SK-N-SH (cell line): ENCODE data around the gene LMTK2. TPM values are rescaled to one million over a fixed set of nuclear protein-coding genes. Genes with fewer than 3 reads are reported as not detected.

Source experiments
- CTCF ChIA-PET: fragments of 300-600, 350-600 bp; formaldehyde crosslinking; extraction: SDS; loops from one replicate; lab custom pipeline; 2021; lab: Yijun Ruan, JAX
- POLR2A ChIA-PET: fragments of 350-600 bp; sonication (Branson Sonifier 250); formaldehyde crosslinking; extraction: SDS; loops from one replicate; lab custom pipeline; 2020; ENCODE audit warnings: antibody characterized with exemption, inconsistent platforms; lab: Yijun Ruan, JAX
- DNase-seq: peaks from one replicate; pipeline ENCODE4 v3.0.0; 2012
- H2AFZ ChIP-seq: fragments of 200-600 bp; sonication (generic); 2 replicates; pipeline ENCODE4 v1.8.1; 2016; ENCODE audit warnings: antibody characterized with exemption, mild to moderate bottlenecking, low read depth
- H3F3A ChIP-seq: fragments of 200-600 bp; sonication (generic); replicated peaks from 2 replicates; pipeline ENCODE3; 2016; ENCODE audit warnings: antibody characterized with exemption, mild to moderate bottlenecking; ENCODE audit not compliant: insufficient read depth
- H3K27ac ChIP-seq, 2 experiments: fragments of 200-500 bp in 1 of 2; fragments of 200-600 bp in 1 of 2; sonication (Bioruptor generic) in 1 of 2; sonication (generic), shearing (Covaris generic) in 1 of 2; 2 replicates each; pipeline versions ENCODE4 v1.5.1 to v1.6.1; 2014 to 2016; ENCODE audit warnings: low read depth in 2 of 2, inconsistent platforms in 1 of 2, low read length in 1 of 2, mild to moderate bottlenecking in 1 of 2, mixed read lengths in 1 of 2
- H3K27me3 ChIP-seq: fragments of 200-600 bp; sonication (generic), shearing (Covaris generic); 2 replicates; pipeline ENCODE4 v1.6.1; 2016; ENCODE audit warnings: mixed run types; ENCODE audit not compliant: insufficient read depth
- H3K36me3 ChIP-seq, 2 experiments: fragments of 200-500 bp in 1 of 2; fragments of 200-600 bp in 1 of 2; sonication (Bioruptor generic) in 1 of 2; sonication (generic) in 1 of 2; replicated peaks in 1 of 2; 2 replicates each; pipeline versions ENCODE3 to v1.5.1; 2014 to 2016; ENCODE audit warnings: low read length in 1 of 2, mild to moderate bottlenecking in 1 of 2; ENCODE audit not compliant: insufficient read depth in 2 of 2, control insufficient read depth in 1 of 2
- H3K4me1 ChIP-seq, 2 experiments: fragments of 200-500 bp in 1 of 2; fragments of 200-600 bp in 1 of 2; sonication (Bioruptor generic) in 1 of 2; sonication (generic), shearing (Covaris generic) in 1 of 2; 2 replicates each; pipeline versions ENCODE4 v1.5.1 to v1.6.1; 2014 to 2016; ENCODE audit warnings: low read depth in 1 of 2, low read length in 1 of 2, mixed run types in 1 of 2; ENCODE audit not compliant: insufficient read depth in 2 of 2, control insufficient read depth in 1 of 2
- H3K4me2 ChIP-seq: fragments of 200-600 bp; sonication (generic), shearing (Covaris generic); 2 replicates; pipeline ENCODE4 v1.6.1; 2017; ENCODE audit warnings: mixed run types
- H3K4me3 ChIP-seq, 2 experiments: fragments of 200-500 bp in 1 of 2; fragments of 200-600 bp in 1 of 2; sonication (Bioruptor generic) in 1 of 2; sonication (generic), shearing (Covaris generic) in 1 of 2; 2 replicates each; pipeline versions ENCODE4 v1.5.1 to v1.8.1; 2014 to 2016; ENCODE audit warnings: low read depth in 2 of 2, inconsistent platforms in 1 of 2, low read length in 1 of 2, mild to moderate bottlenecking in 1 of 2, mixed read lengths in 1 of 2, moderate library complexity in 1 of 2
- H3K79me2 ChIP-seq: fragments of 200-600 bp; sonication (generic); 2 replicates; pipeline ENCODE4 v1.8.1; 2017; ENCODE audit warnings: mild to moderate bottlenecking; ENCODE audit not compliant: insufficient read depth
- H3K9ac ChIP-seq: fragments of 200-600 bp; sonication (generic); 2 replicates; pipeline ENCODE4 v1.6.1; 2017; ENCODE audit warnings: mixed run types
- H3K9me2 ChIP-seq: fragments of 200-600 bp; sonication (generic); 2 replicates; pipeline ENCODE4 v1.6.1; 2017; ENCODE audit warnings: mixed run types
- H3K9me3 ChIP-seq: fragments of 200-600 bp; sonication (generic); 2 replicates; pipeline ENCODE4 v1.6.1; 2017; ENCODE audit warnings: mixed run types, mild to moderate bottlenecking, moderate library complexity
- H4K20me1 ChIP-seq: fragments of 200-600 bp; sonication (generic); 2 replicates; pipeline ENCODE4 v1.6.1; 2017; ENCODE audit warnings: mild to moderate bottlenecking, mixed run types; ENCODE audit not compliant: insufficient read depth
- CHD2 ChIP-seq: fragments of 150-350 bp; IDR thresholded peaks from 2 replicates; pipeline ENCODE4 v1.6.1; 2018; ENCODE audit warnings: low read length; ENCODE audit not compliant: partially characterized antibody
- ELF1 ChIP-seq: IDR thresholded peaks from 2 replicates; pipeline ENCODE4 v1.4.0; 2012
- EP300 ChIP-seq, 2 experiments: IDR thresholded peaks; 2 replicates each; pipeline versions ENCODE4 v1.4.0 to v1.6.1; 2012; ENCODE audit warnings: borderline replicate concordance in 1 of 2, low read depth in 1 of 2, low read length in 1 of 2
- EZH2phosphoT487 ChIP-seq: fragments of 200-600 bp; sonication (generic); IDR thresholded peaks from 2 replicates; pipeline ENCODE4 v1.6.1; 2017; ENCODE audit warnings: low read depth, mixed run types, mild to moderate bottlenecking, antibody characterized with exemption, moderate library complexity, borderline replicate concordance
- FOXM1 ChIP-seq: IDR thresholded peaks from 2 replicates; pipeline ENCODE4 v1.4.0; 2012; ENCODE audit warnings: low read depth, mild to moderate bottlenecking
- GATA2 ChIP-seq: sonication (generic); formaldehyde crosslinking; IDR thresholded peaks from 2 replicates; pipeline ENCODE4 v1.5.0; 2020; ENCODE audit warnings: mild to moderate bottlenecking, missing genetic modification reagents
- MXI1 ChIP-seq: IDR thresholded peaks from 2 replicates; pipeline ENCODE4 v1.6.1; 2012; ENCODE audit warnings: mild to moderate bottlenecking, low read depth, low read length, improper control_type of control experiment
- NRF1 ChIP-seq: IDR thresholded peaks from 2 replicates; pipeline ENCODE4 v1.6.1; 2012; ENCODE audit warnings: low read depth, mild to moderate bottlenecking, low read length
- RAD21 ChIP-seq: IDR thresholded peaks from 2 replicates; pipeline ENCODE4 v1.6.1; 2012; ENCODE audit warnings: mild to moderate bottlenecking, low read length
- RXRA ChIP-seq: IDR thresholded peaks from 2 replicates; pipeline ENCODE4 v1.4.0; 2012; ENCODE audit warnings: low read depth, mild to moderate bottlenecking, borderline replicate concordance
- SMC3 ChIP-seq: IDR thresholded peaks from 2 replicates; pipeline ENCODE4 v1.6.1; 2012; ENCODE audit warnings: low read depth, low read length, improper control_type of control experiment
- TCF12 ChIP-seq: IDR thresholded peaks from 2 replicates; pipeline ENCODE4 v1.4.0; 2012
- USF1 ChIP-seq: IDR thresholded peaks from 2 replicates; pipeline ENCODE4 v1.4.0; 2012; ENCODE audit warnings: low read depth, borderline replicate concordance
- WGBS: methylation state at CpG from one replicate; pipeline ENCODE4 v1.1.6; 2017; ENCODE audit warnings: low lambda C conversion rate; 5-methylcytosine and 5-hydroxymethylcytosine counted together
- polyA plus RNA-seq, 3 experiments: library from polyadenylated mRNA; depleted of rRNA; stranded (reverse); fragments of >200 nt; gene quantifications; 2 replicates each; pipeline ENCODE4 v1.2.3, GENCODE V29; 2012
- TF ChIP-seq, protein P1 (sequence below): IDR thresholded peaks from 2 replicates; pipeline ENCODE4 v1.6.1; 2012; ENCODE audit warnings: mild to moderate bottlenecking, low read depth, low read length, moderate library complexity
- TF ChIP-seq, protein P2 (sequence below): IDR thresholded peaks from 2 replicates; pipeline ENCODE4 v1.4.0; 2012; ENCODE audit warnings: low read depth

LMTK2 gene
- polyA plus RNA-seq, 1 of the 3 experiments (the other 2 are of a cell fraction) = 9.0 TPM

GRCh38 chr7:98180751-98181150 lies 74.1 kb downstream of the LMTK2 start:
- POLR2A ChIA-PET = no interaction called here
- Histone ChIP-seq H3K4me1 (no peaks in the 10 kb centered on the region), H3K9ac (no peak overlapping the region), H4K20me1 (no peaks in the 10 kb centered on the region), H2AFZ (no peak overlapping the region), H3K9me3 (no peaks in the 10 kb centered on the region), H3K9me2 (no peaks in the 10 kb centered on the region), H3F3A (peaks cover 10% of the 10 kb centered on the region), H3K4me2 (no peak overlapping the region), H3K27ac (no peak overlapping the region), H3K79me2 (no peaks in the 10 kb centered on the region), H3K36me3 (peaks cover 0 to 25% of the 10 kb centered on the region in 2 experiments), H3K27me3 (no peaks in the 10 kb centered on the region), H3K4me3 (no peak overlapping the region)
- CTCF ChIA-PET = interaction anchor here (0.7 to 10.5 kb wide), 5 partner anchors 11 to 159 kb away, joined by 3 to 133 read pairs (median 5); no protein-coding TSS in a partner anchor
- 96% methylated on average over 8 of the region's 8 CpGs for WGBS
- no peak for DNase-seq
- TF ChIP-seq GATA2 (no peak), TCF12 (no peak), EZH2phosphoT487 (no peak), SMC3 (no peak), RXRA (no peak), EP300 (IDR thresholded peaks at IDR 0.05; ENCODE audit: borderline replicate concordance in 1 of 2, low read depth in 1 of 2, low read length in 1 of 2) (no peak), MXI1 (no peak), FOXM1 (no peak), RAD21 (no peak), NRF1 (no peak), ELF1 (no peak)
- TF ChIP-seq, protein P1, sequence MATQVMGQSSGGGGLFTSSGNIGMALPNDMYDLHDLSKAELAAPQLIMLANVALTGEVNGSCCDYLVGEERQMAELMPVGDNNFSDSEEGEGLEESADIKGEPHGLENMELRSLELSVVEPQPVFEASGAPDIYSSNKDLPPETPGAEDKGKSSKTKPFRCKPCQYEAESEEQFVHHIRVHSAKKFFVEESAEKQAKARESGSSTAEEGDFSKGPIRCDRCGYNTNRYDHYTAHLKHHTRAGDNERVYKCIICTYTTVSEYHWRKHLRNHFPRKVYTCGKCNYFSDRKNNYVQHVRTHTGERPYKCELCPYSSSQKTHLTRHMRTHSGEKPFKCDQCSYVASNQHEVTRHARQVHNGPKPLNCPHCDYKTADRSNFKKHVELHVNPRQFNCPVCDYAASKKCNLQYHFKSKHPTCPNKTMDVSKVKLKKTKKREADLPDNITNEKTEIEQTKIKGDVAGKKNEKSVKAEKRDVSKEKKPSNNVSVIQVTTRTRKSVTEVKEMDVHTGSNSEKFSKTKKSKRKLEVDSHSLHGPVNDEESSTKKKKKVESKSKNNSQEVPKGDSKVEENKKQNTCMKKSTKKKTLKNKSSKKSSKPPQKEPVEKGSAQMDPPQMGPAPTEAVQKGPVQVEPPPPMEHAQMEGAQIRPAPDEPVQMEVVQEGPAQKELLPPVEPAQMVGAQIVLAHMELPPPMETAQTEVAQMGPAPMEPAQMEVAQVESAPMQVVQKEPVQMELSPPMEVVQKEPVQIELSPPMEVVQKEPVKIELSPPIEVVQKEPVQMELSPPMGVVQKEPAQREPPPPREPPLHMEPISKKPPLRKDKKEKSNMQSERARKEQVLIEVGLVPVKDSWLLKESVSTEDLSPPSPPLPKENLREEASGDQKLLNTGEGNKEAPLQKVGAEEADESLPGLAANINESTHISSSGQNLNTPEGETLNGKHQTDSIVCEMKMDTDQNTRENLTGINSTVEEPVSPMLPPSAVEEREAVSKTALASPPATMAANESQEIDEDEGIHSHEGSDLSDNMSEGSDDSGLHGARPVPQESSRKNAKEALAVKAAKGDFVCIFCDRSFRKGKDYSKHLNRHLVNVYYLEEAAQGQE = no peak
- TF ChIP-seq, protein P2, sequence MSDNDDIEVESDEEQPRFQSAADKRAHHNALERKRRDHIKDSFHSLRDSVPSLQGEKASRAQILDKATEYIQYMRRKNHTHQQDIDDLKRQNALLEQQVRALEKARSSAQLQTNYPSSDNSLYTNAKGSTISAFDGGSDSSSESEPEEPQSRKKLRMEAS = no peak

DNA sequence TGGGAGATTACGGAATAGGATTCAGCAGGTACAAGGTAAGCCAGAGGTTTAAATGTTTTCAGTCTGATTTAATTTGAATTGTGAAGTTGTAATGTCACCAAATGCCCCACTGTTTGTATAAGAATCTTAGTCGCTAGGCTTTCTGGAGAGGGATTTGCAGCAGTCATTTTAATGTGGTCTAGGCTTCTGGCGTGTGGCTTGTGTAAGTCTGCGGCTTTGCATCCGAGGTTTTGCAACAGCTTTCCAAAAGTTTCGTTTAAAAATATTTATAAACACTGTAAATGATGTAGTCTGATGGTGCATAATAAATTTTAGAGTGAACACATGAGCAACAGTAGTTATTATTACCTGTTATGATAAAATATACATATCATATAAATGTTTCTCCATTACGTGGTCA lies 78.4 kb downstream of the LMTK2 start:
- TF ChIP-seq TCF12 (no peak), CHD2 (no peak), EZH2phosphoT487 (no peak), USF1 (no peak)
- Histone ChIP-seq H3K4me2 (no peak overlapping the region), H3K4me3 (no peak overlapping the region), H2AFZ (no peak overlapping the region), H3K27me3 (no peaks in the 10 kb centered on the region), H3K36me3 (peaks cover 0 to under 1% of the 10 kb centered on the region in 2 experiments), H4K20me1 (no peaks in the 10 kb centered on the region), H3F3A (peaks cover 30% of the 10 kb centered on the region), H3K79me2 (no peaks in the 10 kb centered on the region), H3K9me2 (no peaks in the 10 kb centered on the region), H3K27ac (peak overlapping the region in 1 of 2 experiments; percentile 89; a peak in 2 of 4 replicates), H3K9ac (no peak overlapping the region), H3K4me1 (peaks cover 0 to 4% of the 10 kb centered on the region in 2 experiments; a peak in 1 of 4 replicates), H3K9me3 (no peaks in the 10 kb centered on the region)
- WGBS = 94% methylated on average over 7 of the region's 7 CpGs
- no peak for DNase-seq
- ChIA-PET CTCF (interaction anchor here (1.0 to 6.7 kb wide), 6 partner anchors 9 to 171 kb away, joined by 3 to 36 read pairs (median 4); no protein-coding TSS in a partner anchor), POLR2A (no interaction called here)
